H1 (cell line): ENCODE data around the gene SLC19A1.

Experiments
- CHD2 ChIP-seq: IDR thresholded peaks from 2 replicates; pipeline ENCODE4 v1.6.1; 2012; ENCODE audit warnings: low read length, improper control_type of control experiment
- CTCF ChIP-seq, 3 experiments: IDR thresholded peaks; 1 replicate in 2 of 3; 2 replicates in 1 of 3; pipeline versions ENCODE4 v1.5.1 to v1.6.1; 2011; ENCODE audit warnings: low read length in 3 of 3, mild to moderate bottlenecking in 3 of 3, inconsistent platforms in 2 of 3, low read depth in 1 of 3, moderate library complexity in 1 of 3; ENCODE audit not compliant: insufficient read depth in 1 of 3; ENCODE audit errors: control extremely low read depth in 1 of 3
- EGR1 ChIP-seq: IDR thresholded peaks from 2 replicates; pipeline ENCODE4 v1.6.1; 2011; ENCODE audit warnings: low read depth, low read length, borderline replicate concordance
- EP300 ChIP-seq, 2 experiments: IDR thresholded peaks; 1 replicate in 1 of 2; 2 replicates in 1 of 2; pipeline ENCODE4 v1.6.1; 2011 to 2012; ENCODE audit warnings: low read depth in 2 of 2, low read length in 2 of 2, mild to moderate bottlenecking in 2 of 2, borderline replicate concordance in 1 of 2, inconsistent platforms in 1 of 2, moderate library complexity in 1 of 2
- EZH2 ChIP-seq: fragments of 200-600 bp; sonication (generic); IDR thresholded peaks from 2 replicates; pipeline ENCODE4 v1.7.1; 2012; ENCODE audit warnings: low read depth, mild to moderate bottlenecking, moderate library complexity, low read length, inconsistent platforms; ENCODE audit not compliant: severe bottlenecking
- JUND ChIP-seq: IDR thresholded peaks from 2 replicates; pipeline ENCODE4 v1.6.1; 2011; ENCODE audit warnings: mild to moderate bottlenecking, improper control_type of control experiment, low read length
- POLR2A ChIP-seq, 2 experiments: IDR thresholded peaks; 1 replicate in 1 of 2; 2 replicates in 1 of 2; pipeline ENCODE4 v1.6.1; 2011; ENCODE audit warnings: low read depth in 2 of 2, low read length in 2 of 2, mild to moderate bottlenecking in 2 of 2; ENCODE audit errors: control extremely low read depth in 1 of 2
- POLR2AphosphoS5 ChIP-seq: IDR thresholded peaks from 2 replicates; pipeline ENCODE4 v1.6.1; 2011; ENCODE audit warnings: low read depth, low read length
- RAD21 ChIP-seq, 2 experiments: IDR thresholded peaks in 1 of 2; conservative IDR thresholded peaks in 1 of 2; 2 replicates each; pipeline ENCODE4 v1.6.1; 2011; ENCODE audit warnings: low read depth in 2 of 2, low read length in 2 of 2, improper control_type of control experiment in 1 of 2, inconsistent platforms in 1 of 2, mild to moderate bottlenecking in 1 of 2, moderate library complexity in 1 of 2
- SIN3A ChIP-seq, 2 experiments: IDR thresholded peaks in 1 of 2; conservative IDR thresholded peaks in 1 of 2; 2 replicates each; pipeline ENCODE4 v1.6.1; 2011 to 2012; ENCODE audit warnings: low read length in 2 of 2, improper control_type of control experiment in 1 of 2, low read depth in 1 of 2, mild to moderate bottlenecking in 1 of 2
- SP2 ChIP-seq: IDR thresholded peaks from 2 replicates; pipeline ENCODE4 v1.6.1; 2012; ENCODE audit warnings: mild to moderate bottlenecking, low read length, inconsistent platforms
- TF ChIP-seq, protein P1 (sequence below): IDR thresholded peaks from 2 replicates; pipeline ENCODE4 v1.6.1; 2012; ENCODE audit warnings: inconsistent platforms

DNA sequence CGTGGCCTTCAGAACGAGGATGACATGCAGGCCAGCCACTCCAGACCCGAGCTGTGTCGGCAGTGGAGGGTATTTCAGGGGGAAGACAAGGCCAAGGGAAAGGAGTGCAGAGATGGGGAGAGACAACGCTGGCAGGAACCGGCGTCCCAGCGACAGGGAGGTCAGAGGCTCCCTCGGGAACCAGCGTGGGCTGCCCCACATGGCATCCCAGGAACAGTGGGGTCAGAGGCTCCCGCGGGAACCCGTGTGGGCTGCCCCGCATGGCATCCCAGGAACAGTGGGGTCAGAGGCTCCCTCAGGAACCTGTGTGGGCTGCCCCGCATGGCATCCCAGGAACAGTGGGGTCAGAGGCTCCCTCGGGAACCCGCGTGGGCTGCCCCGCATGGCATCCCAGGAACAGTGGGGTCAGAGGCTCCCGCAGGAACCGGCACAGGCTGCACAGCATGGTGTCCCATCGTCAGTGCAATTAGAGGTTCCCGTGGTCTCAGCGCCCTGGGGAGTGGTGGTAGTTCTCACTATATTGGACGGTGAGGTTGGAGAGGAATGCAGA lies 43.0 kb downstream of the SLC19A1 start:
- TF ChIP-seq SIN3A (conservative IDR thresholded peaks at IDR 0.05 in 1 of 2, IDR thresholded peaks at IDR 0.05 in 1 of 2; ENCODE audit: low read depth in 1 of 2, low read length in 2 of 2) (no peak), SP2 (no peak), CHD2 (no peak), CTCF (IDR thresholded peaks at IDR 0.05; ENCODE audit: control extremely low read depth in 1 of 3, insufficient read depth in 1 of 3, low read depth in 1 of 3, low read length in 3 of 3) (no peak), RAD21 (IDR thresholded peaks at IDR 0.05 in 1 of 2, conservative IDR thresholded peaks at IDR 0.05 in 1 of 2; ENCODE audit: low read depth in 2 of 2, low read length in 2 of 2) (no peak), POLR2AphosphoS5 (no peak), EZH2 (no peak), JUND (no peak), EP300 (IDR thresholded peaks at IDR 0.05; ENCODE audit: borderline replicate concordance in 1 of 2, low read depth in 2 of 2, low read length in 2 of 2) (no peak), POLR2A (IDR thresholded peaks at IDR 0.05; ENCODE audit: control extremely low read depth in 1 of 2, low read depth in 2 of 2, low read length in 2 of 2) (no peak), EGR1 (no peak)
- TF ChIP-seq, protein P1, sequence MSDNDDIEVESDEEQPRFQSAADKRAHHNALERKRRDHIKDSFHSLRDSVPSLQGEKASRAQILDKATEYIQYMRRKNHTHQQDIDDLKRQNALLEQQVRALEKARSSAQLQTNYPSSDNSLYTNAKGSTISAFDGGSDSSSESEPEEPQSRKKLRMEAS: no peak
